WTC11 (cell line): Measurements from ENCODE around the gene SIAH3.

Experiments used
- CTCF ChIP-seq: fragments of 200-600 bp; IDR thresholded peaks from 2 replicates; pipeline ENCODE4 v1.8.0; 2022; ENCODE audit warnings: antibody characterized with exemption
- JUN ChIP-seq: sonication (generic); formaldehyde crosslinking; IDR thresholded peaks from 2 replicates; pipeline ENCODE4 v1.8.0; 2023; ENCODE audit warnings: mild to moderate bottlenecking, missing genetic modification reagents
- TP53 ChIP-seq: sonication (generic); formaldehyde crosslinking; IDR thresholded peaks from 2 replicates; pipeline ENCODE4 v1.8.1; 2023; ENCODE audit warnings: mild to moderate bottlenecking, missing genetic modification reagents
- ZBTB21 ChIP-seq: sonication (generic); formaldehyde crosslinking; IDR thresholded peaks from 2 replicates; pipeline ENCODE4 v1.8.1; 2023; ENCODE audit warnings: mild to moderate bottlenecking, missing genetic modification reagents, borderline replicate concordance

GRCh38 chr13:45878966-45879365 lies 27.4 kb upstream of the SIAH3 start:
- no peak for TF ChIP-seq CTCF
- no peak for TF ChIP-seq JUN (CRISPR knock-in tag)
- no peak for TF ChIP-seq TP53 (CRISPR knock-in tag)
- TF ChIP-seq ZBTB21 (CRISPR knock-in tag): no peak
